Endothelial cell of umbilical vein (primary cell): ENCODE results near the gene CYCS. TPM values are rescaled to one million over a fixed set of nuclear protein-coding genes. Genes with fewer than 3 reads are reported as not detected.

Experiments used
- BruUV-seq: library from RNA; stranded (reverse); fragments of 400-500 nt; replicated peaks from 2 replicates; lab custom pipeline; 2021; lab: Mats Ljungman, UMichigan
- CTCF ChIA-PET: fragments of 300-600, 350-600 bp; sonication (Branson Sonifier 250); formaldehyde crosslinking; loops from one replicate; lab custom pipeline; 2021; ENCODE audit warnings: antibody characterized with exemption, inconsistent platforms; lab: Charles Lee
- POLR2A ChIA-PET: fragments of 300-600, 350-600 bp; sonication (Branson Sonifier 250); formaldehyde crosslinking; loops from one replicate; lab custom pipeline; 2021; ENCODE audit warnings: antibody characterized with exemption, inconsistent platforms; lab: Charles Lee
- DNase-seq: peaks from one replicate; pipeline ENCODE4 v3.0.0-alpha.2; 2011; ENCODE audit warnings: low read depth, low spot score
- FAIRE-seq: peaks from 2 replicates; lab custom pipeline; 2011; peaks lifted over from hg19 to GRCh38; lab: Jason Lieb, UNC
- H2AFZ ChIP-seq: 2 replicates; pipeline ENCODE4 v1.6.0; 2012; ENCODE audit warnings: low read depth, low read length, control low read depth, inconsistent platforms
- H3K27ac ChIP-seq: 2 replicates; pipeline ENCODE4 v1.5.1; 2011; ENCODE audit warnings: low read depth, mild to moderate bottlenecking, control low read depth, low read length, moderate library complexity; ENCODE audit not compliant: insufficient read depth
- H3K27me3 ChIP-seq, 2 experiments: 2 replicates each; pipeline versions ENCODE4 v1.6.0 to v1.6.1; 2011; ENCODE audit warnings: low read length in 2 of 2, mixed read lengths in 1 of 2; ENCODE audit not compliant: control insufficient read depth in 2 of 2, insufficient read depth in 2 of 2
- H3K36me3 ChIP-seq, 2 experiments: 2 replicates in 1 of 2; 3 replicates in 1 of 2; pipeline ENCODE4 v1.5.1; 2011; ENCODE audit warnings: low read length in 2 of 2, mild to moderate bottlenecking in 1 of 2, moderate library complexity in 1 of 2; ENCODE audit not compliant: control insufficient read depth in 2 of 2, insufficient read depth in 2 of 2; ENCODE audit errors: extremely low read depth in 1 of 2
- H3K4me1 ChIP-seq: 3 replicates; pipeline ENCODE4 v1.5.1; 2011; ENCODE audit warnings: mild to moderate bottlenecking, low read length; ENCODE audit not compliant: control insufficient read depth, insufficient read depth; ENCODE audit errors: extremely low read depth
- H3K4me2 ChIP-seq: 2 replicates; pipeline ENCODE4 v1.6.1; 2011; ENCODE audit warnings: low read length, control low read depth, mixed read lengths; ENCODE audit not compliant: insufficient read depth
- H3K4me3 ChIP-seq, 3 experiments: fragments of 200-600 bp in 1 of 3; sonication (generic), shearing (Covaris generic) in 1 of 3; replicated peaks in 1 of 3; 2 replicates each; pipeline ENCODE4 v1.5.1; 2011 to 2016; ENCODE audit warnings: control low read depth in 3 of 3, low read length in 3 of 3, mild to moderate bottlenecking in 2 of 3, inconsistent platforms in 1 of 3, low read depth in 1 of 3, moderate library complexity in 1 of 3; ENCODE audit not compliant: insufficient read depth in 1 of 3
- H3K79me2 ChIP-seq: 2 replicates; pipeline ENCODE4 v1.6.0; 2012; ENCODE audit warnings: low read length, inconsistent platforms; ENCODE audit not compliant: control insufficient read depth, insufficient read depth
- H3K9ac ChIP-seq: replicated peaks from 2 replicates; pipeline ENCODE3; 2011; ENCODE audit warnings: low read length, control low read depth; ENCODE audit not compliant: insufficient read depth; ENCODE audit errors: extremely low read depth
- H3K9me1 ChIP-seq: replicated peaks from 3 replicates; pipeline ENCODE4 v1.6.0; 2011; ENCODE audit warnings: mild to moderate bottlenecking, low read length; ENCODE audit not compliant: control insufficient read depth, insufficient read depth; ENCODE audit errors: extremely low read depth
- H3K9me3 ChIP-seq: replicated peaks from 2 replicates; pipeline ENCODE4 v1.5.1; 2012; ENCODE audit warnings: low read length, inconsistent platforms; ENCODE audit not compliant: control insufficient read depth, insufficient read depth
- H4K20me1 ChIP-seq: replicated peaks from 2 replicates; pipeline ENCODE3; 2011; ENCODE audit warnings: mild to moderate bottlenecking, low read length; ENCODE audit not compliant: control insufficient read depth, insufficient read depth; ENCODE audit errors: extremely low read depth
- EZH2 ChIP-seq: IDR thresholded peaks from 2 replicates; pipeline ENCODE4 v1.6.1; 2012; ENCODE audit warnings: borderline replicate concordance, low read depth, mild to moderate bottlenecking, moderate library complexity, low read length, inconsistent platforms; ENCODE audit not compliant: severe bottlenecking
- FOS ChIP-seq: IDR thresholded peaks from 2 replicates; pipeline ENCODE4 v1.6.1; 2011; ENCODE audit warnings: mild to moderate bottlenecking, low read length, moderate library complexity, borderline replicate concordance; ENCODE audit not compliant: insufficient read depth
- JUN ChIP-seq: IDR thresholded peaks from 2 replicates; pipeline ENCODE4 v1.6.1; 2011; ENCODE audit warnings: borderline replicate concordance, low read depth; ENCODE audit not compliant: insufficient read length, insufficient read depth
- MAX ChIP-seq: IDR thresholded peaks from 2 replicates; pipeline ENCODE4 v1.6.1; 2011; ENCODE audit not compliant: insufficient read depth, insufficient read length
- MYC ChIP-seq: IDR thresholded peaks from one replicate; pipeline ENCODE4 v1.6.1; 2011; ENCODE audit warnings: mild to moderate bottlenecking, low read depth, low read length
- POLR2A ChIP-seq: IDR thresholded peaks from 2 replicates; pipeline ENCODE4 v1.6.1; 2012; ENCODE audit warnings: low read depth, mild to moderate bottlenecking, control low read depth, low read length
- POLR2AphosphoS5 ChIP-seq: IDR thresholded peaks from 2 replicates; pipeline ENCODE4 v1.6.1; 2012; ENCODE audit warnings: low read depth, mild to moderate bottlenecking, control low read depth, low read length, moderate library complexity; ENCODE audit not compliant: insufficient read depth
- dilution Hi-C: fragments of 300-500 bp; cut with MboI; formaldehyde crosslinking; loops from one replicate; pipeline ENCODE4 v1.15.0; 2019; ENCODE audit warnings: low sequenced_read_pairs; ENCODE audit not compliant: extremely low pct_ligation_motif_present
- intact Hi-C: fragments of 100-400 bp; cut with micrococcal nuclease; formaldehyde crosslinking; loops from one replicate; pipeline ENCODE4 v1.10.0; 2022
- polyA plus RNA-seq, 4 experiments: library from polyadenylated mRNA; depleted of rRNA in 3 of 4; stranded (reverse) in 3 of 4; unstranded in 1 of 4; fragments of >200 nt; gene quantifications; 2 replicates each; pipeline versions ENCODE4 v1.2.1 to v1.2.3, GENCODE V29; 2011 to 2012; ENCODE audit warnings: missing spikeins in 1 of 4
- total RNA-seq: library from RNA; stranded (reverse); gene quantifications from 2 replicates; pipeline ENCODE4 v1.2.3, GENCODE V29; 2021
- TF ChIP-seq, protein P1 (sequence below), 2 donors: IDR thresholded peaks; 1 replicate in 1 of 2; 2 replicates in 1 of 2; pipeline ENCODE4 v1.5.1; 2011; ENCODE audit warnings: low read length in 2 of 2, mild to moderate bottlenecking in 2 of 2, moderate library complexity in 2 of 2, control low read depth in 1 of 2, inconsistent platforms in 1 of 2, low read depth in 1 of 2; ENCODE audit not compliant: insufficient read depth in 1 of 2; ENCODE audit errors: extremely low read depth in 1 of 2

The CYCS gene
- total and polyA plus RNA-seq, 2 donors (not counting 3 experiments of a cell fraction or from before 2014, with no cell fraction given): 21.4 to 134 TPM

- no peaks in the 10 kb centered on the region for H3K36me3 ChIP-seq
- H3K4me3 ChIP-seq: no peak overlapping the region
- no peak overlapping the region for H2AFZ ChIP-seq
- dilution Hi-C loops (no loop called here), intact Hi-C loops (no loop called here)
- H3K27me3 ChIP-seq: no peaks in the 10 kb centered on the region
- no peak overlapping the region for H3K9ac ChIP-seq
- no peak overlapping the region for H3K4me2 ChIP-seq
- H4K20me1 ChIP-seq: no peaks in the 10 kb centered on the region
- H3K9me3 ChIP-seq: no peaks in the 10 kb centered on the region
- POLR2A ChIA-PET: no interaction called here
- H3K4me1 ChIP-seq: no peaks in the 10 kb centered on the region
- BruUV-seq: no TSS peak
- H3K9me1 ChIP-seq: no peaks in the 10 kb centered on the region
- no peak for DNase-seq
- no peaks in the 10 kb centered on the region for H3K79me2 ChIP-seq
- CTCF ChIA-PET: interaction anchor here (1.1 to 1.5 kb wide), 3 partner anchors 9 to 46 kb away, joined by 3 to 5 read pairs (median 3); no protein-coding TSS in a partner anchor
- no peak overlapping the region for H3K27ac ChIP-seq
- TF ChIP-seq FOS: no peak
- no peak for TF ChIP-seq POLR2AphosphoS5
- TF ChIP-seq, protein P1, sequence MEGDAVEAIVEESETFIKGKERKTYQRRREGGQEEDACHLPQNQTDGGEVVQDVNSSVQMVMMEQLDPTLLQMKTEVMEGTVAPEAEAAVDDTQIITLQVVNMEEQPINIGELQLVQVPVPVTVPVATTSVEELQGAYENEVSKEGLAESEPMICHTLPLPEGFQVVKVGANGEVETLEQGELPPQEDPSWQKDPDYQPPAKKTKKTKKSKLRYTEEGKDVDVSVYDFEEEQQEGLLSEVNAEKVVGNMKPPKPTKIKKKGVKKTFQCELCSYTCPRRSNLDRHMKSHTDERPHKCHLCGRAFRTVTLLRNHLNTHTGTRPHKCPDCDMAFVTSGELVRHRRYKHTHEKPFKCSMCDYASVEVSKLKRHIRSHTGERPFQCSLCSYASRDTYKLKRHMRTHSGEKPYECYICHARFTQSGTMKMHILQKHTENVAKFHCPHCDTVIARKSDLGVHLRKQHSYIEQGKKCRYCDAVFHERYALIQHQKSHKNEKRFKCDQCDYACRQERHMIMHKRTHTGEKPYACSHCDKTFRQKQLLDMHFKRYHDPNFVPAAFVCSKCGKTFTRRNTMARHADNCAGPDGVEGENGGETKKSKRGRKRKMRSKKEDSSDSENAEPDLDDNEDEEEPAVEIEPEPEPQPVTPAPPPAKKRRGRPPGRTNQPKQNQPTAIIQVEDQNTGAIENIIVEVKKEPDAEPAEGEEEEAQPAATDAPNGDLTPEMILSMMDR (IDR thresholded peaks at IDR 0.05; ENCODE audit: extremely low read depth in 1 of 2, insufficient read depth in 1 of 2, low read depth in 1 of 2, low read length in 2 of 2): no peak
- TF ChIP-seq POLR2A: no peak
- no peak for TF ChIP-seq EZH2
- TF ChIP-seq MYC: no peak
- TF ChIP-seq MAX: no peak
- TF ChIP-seq JUN: no peak
- no peak for FAIRE-seq
Measured at GRCh38 chr7:25171071-25171470, 46.0 kb upstream of the CYCS start.
